A673 (cell line): ENCODE measurements around the gene CPSF7. TPM values are rescaled to one million over a fixed set of nuclear protein-coding genes. Genes with fewer than 3 reads are reported as not detected.

ENCODE experiments used
- BruUV-seq: library from RNA; stranded (reverse); fragments of 400-500 nt; replicated peaks from 2 replicates; lab custom pipeline; 2021; lab: Mats Ljungman, UMichigan
- CTCF ChIA-PET: fragments of 300-600 bp; sonication (Branson Sonifier 250); formaldehyde crosslinking; loops from one replicate; lab custom pipeline; 2022; ENCODE audit warnings: antibody characterized with exemption; lab: Charles Lee
- POLR2A ChIA-PET: fragments of 300-600 bp; sonication (Branson Sonifier 250); formaldehyde crosslinking; loops from one replicate; lab custom pipeline; 2022; ENCODE audit warnings: antibody characterized with exemption; ENCODE audit not compliant: low non-redundant PET; lab: Charles Lee
- DNase-seq: peaks from one replicate; pipeline ENCODE4 v3.0.0-alpha.2; 2015; ENCODE audit warnings: low spot score
- H3K27ac ChIP-seq: fragments of 200-600 bp; sonication (generic); 2 replicates; pipeline ENCODE4 v1.5.1; 2016; ENCODE audit warnings: mixed run types, low read depth, mild to moderate bottlenecking, mixed read lengths, antibody characterized with exemption, low read length; ENCODE audit not compliant: poor library complexity, severe bottlenecking
- H3K27me3 ChIP-seq: fragments of 200-600 bp; sonication (generic); replicated peaks from 2 replicates; pipeline ENCODE4 v1.6.1; 2017; ENCODE audit warnings: mixed run types, low read depth, mild to moderate bottlenecking, mixed read lengths, antibody characterized with exemption, low read length; ENCODE audit not compliant: insufficient read depth, poor library complexity
- H3K36me3 ChIP-seq: fragments of 200-600 bp; sonication (generic); 2 replicates; pipeline ENCODE4 v1.6.1; 2016; ENCODE audit warnings: mixed run types, mild to moderate bottlenecking, mixed read lengths, antibody characterized with exemption, low read length; ENCODE audit not compliant: insufficient read depth, poor library complexity, severe bottlenecking
- H3K4me1 ChIP-seq: fragments of 200-600 bp; sonication (generic); 2 replicates; pipeline ENCODE4 v1.6.1; 2017; ENCODE audit warnings: mixed run types, mild to moderate bottlenecking, mixed read lengths, antibody characterized with exemption, low read length; ENCODE audit not compliant: insufficient read depth, poor library complexity, severe bottlenecking
- H3K4me3 ChIP-seq: fragments of 200-600 bp; sonication (generic); 2 replicates; pipeline ENCODE4 v1.5.1; 2016; ENCODE audit warnings: low read depth, mixed run types, mild to moderate bottlenecking, mixed read lengths, low read length; ENCODE audit not compliant: poor library complexity, severe bottlenecking
- H3K9me3 ChIP-seq: fragments of 200-600 bp; sonication (generic); 2 replicates; pipeline ENCODE4 v1.6.1; 2016; ENCODE audit warnings: mixed run types, low read depth, mild to moderate bottlenecking, mixed read lengths, antibody characterized with exemption, low read length; ENCODE audit not compliant: poor library complexity, severe bottlenecking
- CTCF ChIP-seq: fragments of 300-800, 200-600 bp; sonication (generic); conservative IDR thresholded peaks from 2 replicates; pipeline ENCODE4 v1.5.1; 2017; ENCODE audit warnings: low read depth, mild to moderate bottlenecking, antibody characterized with exemption, low read length, moderate library complexity, mixed read lengths
- EZH2 ChIP-seq: fragments of 200-600 bp; sonication (generic); IDR thresholded peaks from 2 replicates; pipeline ENCODE4 v1.6.1; 2017; ENCODE audit warnings: borderline replicate concordance, low read depth, mild to moderate bottlenecking, mixed read lengths, antibody characterized with exemption, low read length; ENCODE audit not compliant: poor library complexity, severe bottlenecking
- intact Hi-C: fragments of 100-400 bp; cut with micrococcal nuclease; formaldehyde crosslinking; loops from one replicate; pipeline ENCODE4 v1.10.0; 2022; ENCODE audit not compliant: unreplicated experiment
- total RNA-seq: library from RNA; stranded (reverse); gene quantifications from 2 replicates; pipeline ENCODE4 v1.2.3, GENCODE V29; 2021

CPSF7 gene
- total RNA-seq, 1 experiment from 2014 or later = 162 TPM

- Histone ChIP-seq H3K27me3 (no peaks in the 10 kb centered on the region), H3K9me3 (peaks cover 14% of the 10 kb centered on the region), H3K27ac (no peak overlapping the region), H3K4me3 (no peak overlapping the region), H3K36me3 (peaks cover 65% of the 10 kb centered on the region), H3K4me1 (no peaks in the 10 kb centered on the region)
- intact Hi-C loops = no loop called here
- BruUV-seq = no TSS peak
- POLR2A ChIA-PET = no interaction called here
- no peak for TF ChIP-seq EZH2
- TF ChIP-seq CTCF = no peak
- CTCF ChIA-PET = no interaction called here
- DNase-seq = no peak
Observed at GRCh38 chr11:61369372-61370348, 60.1 kb downstream of the CPSF7 start.

- no peak for DNase-seq
- H3K9me3 ChIP-seq = peaks cover 14% of the 10 kb centered on the region
- H3K27me3 ChIP-seq = no peaks in the 10 kb centered on the region
- no peak overlapping the region for H3K4me3 ChIP-seq
- no TSS peak for BruUV-seq
- H3K36me3 ChIP-seq = peaks cover 75% of the 10 kb centered on the region
- TF ChIP-seq EZH2 = no peak
- TF ChIP-seq CTCF = no peak
- no peak overlapping the region for H3K27ac ChIP-seq
- intact Hi-C loops = no loop called here
- H3K4me1 ChIP-seq = peaks cover under 1% of the 10 kb centered on the region
- ChIA-PET POLR2A (no interaction called here), CTCF (no interaction called here)
Observed at GRCh38 chr11:61368646-61369045, 61.1 kb downstream of the CPSF7 start.

- no peak for DNase-seq
- Histone ChIP-seq H3K9me3 (peaks cover 7% of the 10 kb centered on the region), H3K4me1 (peaks cover 8% of the 10 kb centered on the region), H3K36me3 (peaks cover 69% of the 10 kb centered on the region), H3K27me3 (no peaks in the 10 kb centered on the region), H3K27ac (no peak overlapping the region), H3K4me3 (no peak overlapping the region)
- ChIA-PET POLR2A (no interaction called here), CTCF (no interaction called here)
- TF ChIP-seq CTCF (no peak), EZH2 (no peak)
- intact Hi-C loops = no loop called here
- BruUV-seq = no TSS peak
Observed at GRCh38 chr11:61367406-61367805, 62.4 kb downstream of the CPSF7 start.
